HUES64 (cell line): Measurements from ENCODE around the gene THAP9.

Experiments
- H3K27ac ChIP-seq: 2 replicates; pipeline ENCODE4 v1.7.0; 2013; ENCODE audit warnings: low read depth, low read length, inconsistent platforms
- H3K27me3 ChIP-seq: 2 replicates; pipeline ENCODE4 v1.6.1; 2013; ENCODE audit warnings: mild to moderate bottlenecking, low read length; ENCODE audit not compliant: insufficient read depth
- H3K36me3 ChIP-seq: 2 replicates; pipeline ENCODE4 v1.6.1; 2013; ENCODE audit warnings: mild to moderate bottlenecking, low read length; ENCODE audit not compliant: insufficient read depth
- H3K4me1 ChIP-seq: 2 replicates; pipeline ENCODE4 v1.6.1; 2013; ENCODE audit warnings: mild to moderate bottlenecking, low read length, moderate library complexity; ENCODE audit not compliant: insufficient read depth
- H3K4me3 ChIP-seq: 2 replicates; pipeline ENCODE4 v1.5.1; 2013; ENCODE audit warnings: mild to moderate bottlenecking, low read length, moderate library complexity
- H3K9ac ChIP-seq: 2 replicates; pipeline ENCODE4 v1.6.1; 2013; ENCODE audit warnings: mild to moderate bottlenecking, low read depth, low read length
- H3K9me3 ChIP-seq: 2 replicates; pipeline ENCODE4 v1.6.1; 2013; ENCODE audit warnings: low read depth, low read length; ENCODE audit not compliant: insufficient read depth
- WGBS: fragments of 150-250, 120-280 bp; methylation state at CpG from one replicate; pipeline ENCODE4 v1.1.7; 2013; ENCODE audit warnings: missing lambda C conversion rate; 5-methylcytosine and 5-hydroxymethylcytosine counted together

Gene THAP9

DNA sequence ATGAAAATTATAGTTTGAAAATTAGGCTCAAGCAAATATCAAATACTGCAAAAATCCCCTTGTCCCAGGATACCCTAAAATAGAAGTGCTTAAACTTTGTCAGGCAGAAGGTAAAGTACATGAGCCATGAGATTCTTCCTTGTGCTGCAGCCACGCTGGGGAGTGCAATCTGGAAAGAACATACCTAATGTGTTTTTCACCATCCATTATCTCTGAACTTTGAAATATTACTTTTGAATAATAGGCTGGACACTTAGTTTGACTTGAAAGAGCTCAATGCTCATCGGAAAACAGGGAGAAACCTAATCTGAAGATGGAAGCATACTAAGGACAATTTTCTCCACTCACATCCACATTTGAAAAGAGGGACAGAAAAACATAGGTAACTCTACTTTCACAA lies 18.9 kb downstream of the THAP9 start:
- no peaks in the 10 kb centered on the region for H3K27me3 ChIP-seq
- H3K9me3 ChIP-seq = no peaks in the 10 kb centered on the region
- no peak overlapping the region for H3K9ac ChIP-seq
- H3K36me3 ChIP-seq = peaks cover 36% of the 10 kb centered on the region
- H3K4me3 ChIP-seq = no peak overlapping the region
- no peak overlapping the region for H3K27ac ChIP-seq
- 89% methylated on average over 2 of the region's 2 CpGs for WGBS
- 0 out of 2 replicates have a peak, but pooled peaks cover 5% of the 10 kb centered on the region for H3K4me1 ChIP-seq

DNA sequence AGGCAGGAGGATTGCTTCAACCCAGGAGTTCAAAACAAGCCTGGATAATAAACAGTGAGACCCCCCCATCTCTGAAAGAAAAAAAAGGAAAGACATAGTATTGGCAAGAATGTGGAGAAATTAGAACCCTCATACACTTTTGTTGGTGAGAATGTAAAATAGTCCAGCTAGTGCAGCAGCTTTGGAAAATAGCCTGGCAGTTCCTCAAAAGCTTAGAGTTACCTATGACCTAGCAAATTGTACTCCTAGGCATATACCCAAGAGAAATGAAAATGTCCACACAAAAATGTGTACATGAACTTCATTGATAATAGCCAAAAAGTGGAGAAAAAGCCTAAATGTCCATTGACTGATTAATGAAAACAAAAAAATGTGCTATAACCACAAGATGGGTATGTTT lies 21.3 kb downstream of the THAP9 start:
- no peak overlapping the region for H3K4me3 ChIP-seq
- H3K36me3 ChIP-seq = peaks cover 26% of the 10 kb centered on the region
- H3K27me3 ChIP-seq = no peaks in the 10 kb centered on the region
- H3K4me1 ChIP-seq = 0 out of 2 replicates have a peak, but pooled peaks cover 12% of the 10 kb centered on the region
- H3K27ac ChIP-seq = no peak overlapping the region
- no peak overlapping the region for H3K9ac ChIP-seq
- no peaks in the 10 kb centered on the region for H3K9me3 ChIP-seq

DNA sequence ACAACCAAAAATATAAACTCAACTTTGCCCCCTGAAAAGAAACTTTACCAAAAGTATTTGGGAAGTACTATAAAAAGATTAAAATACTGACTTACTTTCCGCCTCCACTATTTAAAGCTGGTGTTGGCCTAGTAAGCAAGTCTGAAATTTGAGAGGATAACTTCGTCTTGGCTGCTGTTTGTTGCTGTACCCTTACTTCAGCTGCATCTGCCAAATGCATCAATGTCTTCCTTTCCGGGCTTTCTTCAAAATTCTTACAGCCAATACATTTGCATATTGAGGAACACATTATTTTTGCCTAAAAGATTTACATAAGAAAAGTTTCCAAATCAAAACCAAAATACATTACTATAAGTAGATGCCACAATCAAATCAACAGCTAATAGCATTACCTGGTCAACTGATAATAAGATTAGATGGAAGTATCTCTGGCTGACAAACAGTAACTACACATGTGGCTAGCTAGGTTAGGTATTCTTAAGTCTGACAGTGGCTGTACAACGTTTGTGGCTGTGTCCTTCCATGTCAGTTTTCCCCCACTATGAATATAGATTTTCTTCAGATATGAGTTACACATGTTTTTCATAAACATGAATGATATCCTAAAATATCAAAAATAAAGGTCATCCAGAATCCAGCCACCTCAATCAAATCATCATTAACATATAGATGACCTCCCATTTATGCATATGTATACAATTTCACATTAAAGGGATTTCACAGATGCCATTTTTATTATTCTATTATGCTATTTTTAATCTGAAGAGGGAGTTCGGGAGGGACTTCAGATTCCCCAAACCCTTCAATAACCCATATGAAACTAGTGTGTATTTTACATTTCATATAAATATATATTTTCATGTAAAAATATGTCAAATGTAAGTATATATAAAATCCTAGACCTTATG lies 30.6 kb downstream of the THAP9 start:
- Histone ChIP-seq H3K27me3 (no peaks in the 10 kb centered on the region), H3K9me3 (no peaks in the 10 kb centered on the region), H3K27ac (no peak overlapping the region), H3K4me1 (no peaks in the 10 kb centered on the region), H3K36me3 (peaks cover 36% of the 10 kb centered on the region), H3K4me3 (no peak overlapping the region), H3K9ac (no peak overlapping the region)
- 87% methylated on average over 4 of the region's 5 CpGs for WGBS

DNA sequence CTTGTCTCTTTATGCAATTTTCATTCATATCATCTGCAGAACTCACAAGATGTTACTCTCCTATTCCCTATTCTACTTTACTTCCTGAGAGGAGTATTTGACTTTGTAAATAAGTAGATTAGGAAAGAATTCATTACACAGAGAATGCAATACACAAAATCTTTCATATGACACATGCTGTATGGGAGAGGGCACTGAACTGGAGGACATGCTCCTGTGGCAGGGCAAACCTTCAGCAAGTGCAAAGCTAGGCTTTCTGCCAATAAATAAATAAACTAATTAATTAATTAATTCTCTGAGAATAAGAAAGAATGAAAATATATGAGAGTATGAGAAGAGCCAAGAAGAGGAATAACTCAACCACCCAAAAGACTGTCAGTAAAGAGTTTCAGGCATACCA lies 33.9 kb downstream of the THAP9 start:
- Histone ChIP-seq H3K4me3 (no peak overlapping the region), H3K9ac (no peak overlapping the region), H3K27me3 (no peaks in the 10 kb centered on the region), H3K36me3 (peaks cover 53% of the 10 kb centered on the region), H3K9me3 (no peaks in the 10 kb centered on the region), H3K4me1 (no peaks in the 10 kb centered on the region), H3K27ac (no peak overlapping the region)

DNA sequence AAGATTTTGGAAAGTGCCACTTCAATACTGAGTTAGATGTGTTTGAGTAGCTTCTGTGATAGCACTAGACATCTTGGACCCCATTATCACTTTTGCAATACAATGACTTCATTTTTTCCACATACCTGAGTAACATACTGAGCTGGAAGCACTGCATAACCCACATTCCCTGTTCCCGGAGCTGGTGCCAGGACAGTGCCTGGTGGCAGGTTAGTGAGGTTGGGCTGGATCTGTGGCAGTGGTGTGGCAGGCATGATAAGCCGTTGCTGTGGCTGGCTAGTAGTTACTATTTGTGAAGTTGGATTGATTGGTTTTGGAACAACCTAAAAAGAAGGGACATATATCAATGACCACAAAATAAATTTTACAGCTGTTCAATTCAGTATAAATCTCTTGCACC lies 38.9 kb downstream of the THAP9 start:
- WGBS = 86% methylated on average over 2 of the region's 2 CpGs
- Histone ChIP-seq H3K4me3 (no peak overlapping the region), H3K27me3 (no peaks in the 10 kb centered on the region), H3K9ac (no peak overlapping the region), H3K4me1 (no peaks in the 10 kb centered on the region), H3K27ac (no peak overlapping the region), H3K9me3 (no peaks in the 10 kb centered on the region), H3K36me3 (peaks cover 62% of the 10 kb centered on the region)

DNA sequence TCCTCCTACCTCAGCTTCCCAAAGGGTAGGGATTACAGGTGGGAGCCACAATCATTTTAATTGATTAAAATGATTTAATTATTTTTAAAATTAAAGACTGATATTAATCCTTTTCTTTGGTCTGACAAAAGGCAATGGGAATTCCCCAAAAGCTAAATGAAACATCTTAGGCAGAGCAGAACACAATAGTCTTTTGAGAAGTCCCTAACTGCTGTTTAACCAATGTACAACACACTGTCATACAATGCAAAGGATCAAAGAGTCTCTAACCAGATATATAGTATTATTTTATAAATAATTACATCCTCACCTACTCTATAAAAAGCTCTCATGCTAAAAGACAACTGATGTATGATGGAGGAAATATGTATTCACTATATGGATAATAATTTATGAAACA lies 47.0 kb downstream of the THAP9 start:
- Histone ChIP-seq H3K27me3 (no peaks in the 10 kb centered on the region), H3K4me3 (no peak overlapping the region), H3K9me3 (no peaks in the 10 kb centered on the region), H3K9ac (no peak overlapping the region), H3K4me1 (no peaks in the 10 kb centered on the region), H3K27ac (no peak overlapping the region), H3K36me3 (peaks cover 12% of the 10 kb centered on the region; the same call in 1 of the 2 replicates)

DNA sequence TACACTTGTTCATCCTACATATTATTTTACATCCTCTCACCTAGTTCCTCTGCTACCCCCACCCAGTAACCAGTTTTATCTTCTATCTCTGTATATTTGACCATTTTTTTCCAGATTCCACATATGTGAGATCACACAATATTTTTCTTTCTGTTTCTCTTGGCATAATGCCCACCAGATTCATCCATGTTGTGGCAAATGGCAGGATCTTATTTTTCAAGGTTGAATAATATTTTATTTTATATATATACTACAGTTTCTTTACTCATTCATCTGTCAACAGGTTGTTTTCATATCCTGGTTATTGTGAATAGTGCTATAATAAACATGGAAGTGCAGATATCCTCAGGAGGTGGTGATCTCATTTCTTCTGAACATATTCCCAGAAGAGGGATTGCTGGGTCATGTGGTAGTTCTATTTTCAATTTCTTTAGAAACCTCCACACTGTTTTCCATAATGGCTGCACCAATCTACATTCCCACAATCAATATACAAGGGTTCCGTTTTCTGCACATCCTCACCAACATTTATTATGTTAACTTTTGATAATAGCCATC lies 48.2 kb downstream of the THAP9 start:
- Histone ChIP-seq H3K4me3 (no peak overlapping the region), H3K4me1 (no peaks in the 10 kb centered on the region), H3K27me3 (no peaks in the 10 kb centered on the region), H3K27ac (no peak overlapping the region), H3K9me3 (no peaks in the 10 kb centered on the region), H3K9ac (no peak overlapping the region), H3K36me3 (peaks cover 12% of the 10 kb centered on the region; the same call in 1 of the 2 replicates)
- WGBS = 100% methylated on average over 1 of the region's 1 CpG

DNA sequence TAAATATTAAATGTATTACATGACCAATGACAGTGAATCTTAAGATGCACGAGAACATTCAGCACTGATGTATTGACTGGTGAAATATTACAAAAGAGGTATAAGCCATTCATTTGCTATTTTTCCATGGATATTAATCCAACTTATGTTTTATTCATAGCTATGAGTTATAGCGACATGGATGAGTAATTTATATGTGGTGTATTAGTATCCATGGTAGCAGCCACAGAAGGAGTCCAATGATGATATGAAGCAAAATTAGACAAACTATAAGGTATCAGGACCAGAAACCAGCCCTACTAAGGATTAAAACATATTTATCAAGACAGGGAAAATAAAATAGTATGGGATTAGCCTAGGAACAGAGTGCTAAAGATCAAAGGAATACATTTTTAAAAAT lies 50.7 kb downstream of the THAP9 start:
- 100% methylated on average over 1 of the region's 2 CpGs for WGBS
- no peaks in the 10 kb centered on the region for H3K4me1 ChIP-seq
- no peak overlapping the region for H3K27ac ChIP-seq
- H3K27me3 ChIP-seq = no peaks in the 10 kb centered on the region
- H3K4me3 ChIP-seq = no peak overlapping the region
- H3K9ac ChIP-seq = no peak overlapping the region
- no peaks in the 10 kb centered on the region for H3K9me3 ChIP-seq
- peaks cover 2% of the 10 kb centered on the region; the same call in 1 of the 2 replicates for H3K36me3 ChIP-seq

DNA sequence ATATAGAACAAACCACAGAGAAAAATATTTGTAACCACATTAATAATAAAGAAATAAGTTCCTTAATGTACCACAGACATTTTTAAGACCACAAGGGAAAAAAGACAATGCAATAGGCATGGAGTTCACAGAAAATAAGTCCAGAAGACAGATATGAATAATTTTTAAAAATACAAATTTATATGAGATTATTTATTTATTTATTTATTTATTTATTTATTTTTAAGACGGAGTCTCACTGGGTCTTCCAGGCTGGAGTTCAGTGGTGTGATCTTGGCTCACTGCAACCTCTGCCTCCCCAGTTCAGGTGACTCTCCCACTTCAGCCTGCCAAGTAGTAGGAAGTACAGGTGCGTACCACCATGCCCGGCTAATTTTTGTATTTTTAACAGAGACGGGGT lies 53.7 kb downstream of the THAP9 start:
- Histone ChIP-seq H3K4me1 (no peaks in the 10 kb centered on the region), H3K4me3 (no peak overlapping the region), H3K36me3 (no peaks in the 10 kb centered on the region), H3K9me3 (no peaks in the 10 kb centered on the region), H3K27ac (no peak overlapping the region), H3K9ac (no peak overlapping the region), H3K27me3 (no peaks in the 10 kb centered on the region)
- 97% methylated on average over 4 of the region's 4 CpGs for WGBS

DNA sequence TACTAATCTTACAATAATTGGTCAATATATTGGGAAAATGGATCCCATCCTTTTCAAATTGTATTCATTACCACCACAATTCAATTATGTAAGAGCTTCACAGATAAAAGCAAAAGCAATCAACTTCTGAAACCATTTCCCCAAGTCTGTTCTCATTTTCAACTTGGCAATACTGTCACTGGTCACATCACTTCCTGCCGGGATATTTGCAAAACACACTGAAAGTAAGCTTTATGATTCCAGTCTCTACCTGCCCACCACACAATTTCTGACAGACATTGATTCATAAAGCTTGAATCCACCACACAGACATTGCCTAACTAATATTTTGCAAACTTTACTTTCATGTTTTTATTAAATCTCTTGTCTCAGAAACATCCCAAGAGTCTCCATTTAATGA lies 56.5 kb downstream of the THAP9 start:
- Histone ChIP-seq H3K4me1 (no peaks in the 10 kb centered on the region), H3K36me3 (peaks cover 11% of the 10 kb centered on the region; the same call in 1 of the 2 replicates), H3K9me3 (no peaks in the 10 kb centered on the region), H3K4me3 (no peak overlapping the region), H3K9ac (no peak overlapping the region), H3K27me3 (no peaks in the 10 kb centered on the region), H3K27ac (no peak overlapping the region)
- over 99% methylated on average over 1 of the region's 1 CpG for WGBS

DNA sequence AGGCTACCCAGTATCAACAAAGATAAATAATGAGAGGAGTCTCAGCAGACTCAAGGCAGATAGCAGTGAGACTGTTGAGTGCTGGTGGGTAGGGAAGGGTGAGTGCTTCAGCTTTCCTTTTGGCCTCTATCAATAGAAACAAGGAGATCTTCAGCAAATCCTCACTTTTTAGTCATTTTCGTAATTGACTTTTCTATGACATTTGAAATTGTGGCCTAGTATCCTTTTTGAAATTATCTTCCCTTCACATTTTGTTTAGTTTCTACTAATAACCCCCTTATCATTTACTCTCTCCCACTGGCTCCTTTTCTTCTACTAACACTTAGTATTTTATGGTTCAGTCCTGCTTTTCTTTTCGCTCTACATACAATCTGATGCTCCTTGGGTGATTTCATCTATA lies 65.2 kb downstream of the THAP9 start:
- H3K9ac ChIP-seq = no peak overlapping the region
- no peak overlapping the region for H3K4me3 ChIP-seq
- no peaks in the 10 kb centered on the region for H3K27me3 ChIP-seq
- H3K4me1 ChIP-seq = no peaks in the 10 kb centered on the region
- no peak overlapping the region for H3K27ac ChIP-seq
- no peaks in the 10 kb centered on the region for H3K9me3 ChIP-seq
- 91% methylated on average over 2 of the region's 2 CpGs for WGBS
- H3K36me3 ChIP-seq = peaks cover 27% of the 10 kb centered on the region
